Epithelial cell of proximal tubule (primary cell): ENCODE results near the gene ZNF14. TPM values are rescaled to one million over a fixed set of nuclear protein-coding genes. Genes with fewer than 3 reads are reported as not detected.
"Not testable (repeated sequence)": the region's sequence is repeated elsewhere in the genome, so short reads cannot be mapped to it uniquely, and the experiment has no call there.

ENCODE experiments used
- DNase-seq: peaks from one replicate; pipeline ENCODE4 v3.0.0-alpha.2; 2011; ENCODE audit warnings: low read depth
- H3K4me3 ChIP-seq: 2 replicates; pipeline ENCODE4 v1.5.1; 2011; ENCODE audit warnings: low read depth, mild to moderate bottlenecking, low read length
- CTCF ChIP-seq: conservative IDR thresholded peaks from 2 replicates; pipeline ENCODE4 v1.5.1; 2012; ENCODE audit warnings: low read depth, mild to moderate bottlenecking, low read length
- total RNA-seq: library from RNA; depleted of rRNA; stranded (reverse); fragments of >200 nt; gene quantifications from 2 replicates; pipeline ENCODE4 v1.2.3, GENCODE V29; 2015

ZNF14 gene
- total RNA-seq, 1 donor from 2014 or later: 2.7 TPM

DNA sequence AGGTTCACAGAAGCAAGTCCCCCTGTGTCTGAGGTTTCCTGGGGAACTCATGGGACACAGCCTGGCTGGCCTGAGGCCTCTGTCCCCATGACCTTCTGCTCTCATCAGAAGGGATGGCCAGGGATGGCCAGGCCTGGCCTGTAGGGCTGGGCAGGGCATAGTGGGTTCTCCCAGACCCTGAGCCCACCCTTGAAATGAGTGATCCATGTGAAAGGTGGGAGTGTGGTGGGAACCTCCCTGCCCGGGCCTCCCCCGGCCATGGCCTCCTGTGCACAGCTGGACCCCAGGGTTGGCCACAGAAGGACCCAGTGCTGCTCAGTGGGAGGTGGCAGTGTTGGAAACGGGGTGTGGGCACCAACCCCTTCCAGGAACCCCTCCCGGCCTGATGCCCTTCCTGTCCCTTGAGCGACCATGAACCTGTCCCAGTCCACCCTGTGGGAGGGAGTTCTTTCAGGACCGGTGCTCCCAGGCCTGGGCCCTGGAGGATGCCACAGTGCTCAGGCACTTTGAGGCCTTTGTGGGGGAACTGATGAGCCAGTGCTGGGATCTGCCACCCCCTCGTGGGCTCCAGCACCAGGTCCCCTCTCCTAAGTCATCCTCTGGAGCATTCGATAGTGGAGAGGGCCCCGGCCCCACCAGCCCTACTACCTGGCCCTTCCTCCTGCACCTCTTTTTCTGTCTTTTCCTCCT is 15.5 kb upstream of the ZNF14 start:
- no peak overlapping the region for H3K4me3 ChIP-seq
- no peak for TF ChIP-seq CTCF
- DNase-seq: no peak

DNA sequence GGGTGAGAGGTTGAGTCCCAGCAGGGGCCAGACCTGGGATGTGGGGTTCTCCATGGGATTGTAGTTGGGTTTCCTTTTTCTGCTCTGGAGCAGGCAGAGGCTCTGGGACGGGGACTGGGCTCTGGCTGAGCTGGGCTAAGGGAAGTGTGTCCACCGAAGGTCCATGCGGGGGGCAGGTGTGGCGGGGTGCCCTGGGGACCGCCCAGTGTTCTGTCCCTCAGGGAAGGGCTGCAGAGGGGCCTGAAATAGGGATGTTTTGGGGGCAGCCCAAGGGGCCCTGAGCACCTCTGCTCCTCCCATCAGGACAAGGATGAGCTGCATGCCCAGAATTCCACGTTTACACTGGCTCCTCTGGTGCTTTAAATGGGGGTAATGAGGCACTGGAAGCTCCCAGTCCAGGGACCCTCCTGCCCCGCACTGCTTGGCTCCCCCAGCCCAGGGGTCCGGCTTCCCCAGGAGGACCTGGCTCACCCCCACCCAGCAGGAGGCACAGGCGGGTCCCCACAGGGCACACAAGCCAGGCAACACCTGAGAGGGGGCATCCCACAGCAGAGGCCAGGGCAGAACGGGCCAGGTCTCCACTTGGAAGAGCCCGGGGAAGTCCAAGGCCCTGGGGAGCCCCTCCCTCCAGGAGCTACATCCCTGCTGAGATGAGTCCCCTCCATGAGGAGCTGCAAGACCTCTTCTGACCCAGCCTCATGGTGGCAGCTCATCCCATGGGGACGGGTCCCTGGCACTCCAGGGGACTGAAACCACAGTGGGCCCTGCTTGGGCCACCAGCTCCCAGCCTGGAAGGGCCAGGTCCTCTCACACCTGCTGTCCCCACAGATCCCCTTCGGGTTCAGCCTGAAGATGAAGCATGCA is 14.7 kb upstream of the ZNF14 start:
- H3K4me3 ChIP-seq: no peak overlapping the region
- DNase-seq: no peak
- TF ChIP-seq CTCF: no peak

GRCh38 chr19:19746286-19747213 is 13.6 kb upstream of the ZNF14 start:
- no peak overlapping the region for H3K4me3 ChIP-seq
- TF ChIP-seq CTCF: no peak
- DNase-seq: no peak

DNA sequence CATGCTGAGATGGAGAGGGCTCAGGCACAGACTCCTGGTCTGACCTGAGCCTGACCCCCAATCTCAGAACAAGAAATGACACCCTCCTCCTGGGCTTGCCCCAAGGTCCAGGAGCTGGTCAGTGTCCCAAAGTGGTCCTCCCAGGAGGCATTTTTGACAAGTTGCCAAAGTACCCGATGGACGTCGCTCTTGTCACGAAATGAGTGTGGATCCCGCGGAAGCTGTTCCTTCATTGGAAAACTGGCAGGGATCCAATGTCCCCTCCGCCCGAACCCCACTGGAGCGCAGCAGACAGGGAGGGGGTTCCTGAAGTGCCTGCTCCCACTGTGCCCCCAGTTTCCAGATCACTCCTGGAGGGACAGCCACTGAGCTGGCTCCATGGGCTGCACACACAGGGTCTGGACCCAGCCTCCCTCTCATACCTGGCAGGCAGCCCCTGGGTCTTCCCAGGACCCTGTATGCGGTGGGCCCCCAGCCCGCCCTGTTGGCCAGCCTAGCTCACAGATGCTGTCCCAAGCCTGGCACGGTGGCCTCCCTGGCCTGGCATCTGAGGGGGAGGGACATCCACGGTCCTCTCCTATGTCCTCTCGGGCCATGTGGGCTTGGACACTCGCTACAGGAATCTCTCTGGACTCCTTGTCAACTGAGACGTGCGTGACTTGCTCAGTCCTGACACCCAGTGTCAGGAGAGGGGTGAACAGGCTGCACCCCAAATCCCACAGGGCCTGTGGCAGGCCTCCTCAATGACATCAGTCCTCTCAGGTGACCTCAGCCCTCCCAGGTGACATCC is 12.8 kb upstream of the ZNF14 start:
- H3K4me3 ChIP-seq: no peak overlapping the region
- no peak for DNase-seq
- no peak for TF ChIP-seq CTCF

DNA sequence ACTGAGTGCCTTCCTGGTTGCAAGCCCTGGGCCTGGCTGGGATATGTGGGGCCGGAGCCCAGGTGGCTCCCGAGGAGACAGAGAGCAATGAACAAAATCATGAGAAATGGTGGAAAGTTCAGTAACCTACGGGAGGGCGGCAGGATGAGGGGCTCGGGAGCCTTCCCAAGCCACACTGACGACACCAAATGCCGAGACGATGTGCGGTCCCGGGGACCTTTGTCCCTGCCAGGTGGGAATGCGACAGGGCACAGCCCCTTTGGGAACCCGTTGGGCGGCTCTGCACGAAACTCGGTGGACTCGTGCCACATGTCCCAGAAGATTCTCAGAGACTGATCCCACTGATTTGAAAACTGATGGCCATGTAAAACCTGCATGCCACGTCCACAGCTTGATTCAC is 11.7 kb upstream of the ZNF14 start:
- H3K4me3 ChIP-seq: no peak overlapping the region
- DNase-seq: no peak
- TF ChIP-seq CTCF: no peak

DNA sequence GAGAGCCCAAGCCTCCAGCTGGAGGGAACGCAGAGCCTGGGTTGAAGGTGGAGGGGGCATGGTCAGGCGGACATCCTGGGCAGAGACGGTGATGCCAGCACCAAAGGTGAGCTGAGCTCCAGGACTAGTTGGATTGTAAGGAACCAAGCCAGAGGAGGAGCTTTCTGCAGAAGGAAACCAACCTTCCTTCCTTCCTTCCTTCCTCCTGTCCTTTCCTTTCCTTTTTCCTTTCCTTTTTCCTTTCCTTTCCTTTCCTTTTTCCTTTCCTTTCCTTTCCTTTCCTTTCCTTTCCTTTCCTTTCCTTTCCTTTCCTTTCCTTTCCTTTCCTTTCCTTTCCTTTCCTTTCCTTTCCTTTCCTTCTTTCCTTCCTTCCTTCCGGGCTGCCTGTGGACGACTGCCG is 11.0 kb upstream of the ZNF14 start:
- DNase-seq, H3K4me3 ChIP-seq: not testable (repeated sequence)
